ENCODE measurements around the gene SOX6.

The SOX6 gene

GRCh38 chr11:16337421-16338213 is 18.7 kb downstream of the SOX6 start:
- H3K27me3 Mint-ChIP-seq (ENCODE audit: low read depth) = no peaks in the 10 kb centered on the region
- no peak for TF ChIP-seq CTCF (IDR thresholded peaks at IDR 0.05; ENCODE audit: unreplicated experiment in 3 of 3)
- H3K27ac Mint-ChIP-seq = peak overlapping the region in 1 of 3 experiments; percentile 7
- no peak overlapping the region for H3K4me3 Mint-ChIP-seq
- peaks cover 23% of the 10 kb centered on the region for H3K4me1 Mint-ChIP-seq
- no peaks in the 10 kb centered on the region for H3K9me3 Mint-ChIP-seq
- H3K36me3 Mint-ChIP-seq (ENCODE audit: low read depth) = peaks cover 8% of the 10 kb centered on the region

DNA sequence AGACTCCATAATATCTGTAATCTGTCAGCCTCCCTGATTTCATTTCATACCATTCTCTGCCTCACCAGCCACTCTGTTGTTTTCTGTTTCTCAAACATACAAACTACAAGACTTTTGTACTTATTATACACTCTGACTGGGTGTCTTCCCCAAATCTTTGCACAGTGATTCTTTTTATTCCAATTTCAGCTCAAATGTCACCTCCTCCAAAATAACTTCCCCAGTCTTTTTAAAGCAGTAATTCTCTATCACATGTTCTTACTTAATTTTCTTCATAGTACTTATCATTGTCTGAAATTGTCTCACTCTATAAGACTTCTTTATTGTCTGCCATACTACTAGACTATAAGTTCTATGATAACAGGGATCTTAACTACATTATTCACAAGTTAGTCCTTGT is 19.6 kb downstream of the SOX6 start:
- peaks cover 8% of the 10 kb centered on the region for H3K36me3 Mint-ChIP-seq (ENCODE audit: low read depth)
- H3K4me1 Mint-ChIP-seq = peaks cover 23% of the 10 kb centered on the region
- no peak for TF ChIP-seq CTCF (IDR thresholded peaks at IDR 0.05; ENCODE audit: unreplicated experiment in 3 of 3)
- H3K9me3 Mint-ChIP-seq = no peaks in the 10 kb centered on the region
- no peak overlapping the region for H3K4me3 Mint-ChIP-seq
- H3K27ac Mint-ChIP-seq = peak overlapping the region in 2 of 3 experiments; percentile 4 to 48
- H3K27me3 Mint-ChIP-seq (ENCODE audit: low read depth) = no peaks in the 10 kb centered on the region

DNA sequence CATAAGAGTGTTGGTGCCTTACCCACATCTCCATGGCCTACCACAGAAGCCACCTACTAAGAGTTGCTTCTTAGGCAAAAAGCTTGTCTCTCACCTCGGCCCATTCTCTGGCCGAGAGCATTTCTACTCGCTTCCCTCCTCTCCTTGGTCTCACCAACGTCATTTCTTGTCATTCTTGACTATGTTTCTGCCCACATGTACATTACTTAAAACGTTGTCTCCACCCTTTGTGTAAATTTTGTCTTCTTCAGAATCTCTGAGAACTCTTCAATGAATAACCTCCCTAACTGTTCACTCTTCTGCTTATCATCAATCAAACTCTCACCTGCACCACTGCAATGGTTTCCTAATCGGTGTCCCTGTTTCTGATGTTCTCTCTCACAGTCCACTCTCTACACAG is 20.1 kb downstream of the SOX6 start:
- H3K36me3 Mint-ChIP-seq (ENCODE audit: low read depth) = peaks cover 8% of the 10 kb centered on the region
- TF ChIP-seq CTCF (IDR thresholded peaks at IDR 0.05; ENCODE audit: unreplicated experiment in 3 of 3) = no peak
- no peak overlapping the region for H3K4me3 Mint-ChIP-seq
- H3K4me1 Mint-ChIP-seq = peaks cover 23% of the 10 kb centered on the region
- peak overlapping the region in 2 of 3 experiments; percentile 4 to 48 for H3K27ac Mint-ChIP-seq
- H3K27me3 Mint-ChIP-seq (ENCODE audit: low read depth) = no peaks in the 10 kb centered on the region
- no peaks in the 10 kb centered on the region for H3K9me3 Mint-ChIP-seq

DNA sequence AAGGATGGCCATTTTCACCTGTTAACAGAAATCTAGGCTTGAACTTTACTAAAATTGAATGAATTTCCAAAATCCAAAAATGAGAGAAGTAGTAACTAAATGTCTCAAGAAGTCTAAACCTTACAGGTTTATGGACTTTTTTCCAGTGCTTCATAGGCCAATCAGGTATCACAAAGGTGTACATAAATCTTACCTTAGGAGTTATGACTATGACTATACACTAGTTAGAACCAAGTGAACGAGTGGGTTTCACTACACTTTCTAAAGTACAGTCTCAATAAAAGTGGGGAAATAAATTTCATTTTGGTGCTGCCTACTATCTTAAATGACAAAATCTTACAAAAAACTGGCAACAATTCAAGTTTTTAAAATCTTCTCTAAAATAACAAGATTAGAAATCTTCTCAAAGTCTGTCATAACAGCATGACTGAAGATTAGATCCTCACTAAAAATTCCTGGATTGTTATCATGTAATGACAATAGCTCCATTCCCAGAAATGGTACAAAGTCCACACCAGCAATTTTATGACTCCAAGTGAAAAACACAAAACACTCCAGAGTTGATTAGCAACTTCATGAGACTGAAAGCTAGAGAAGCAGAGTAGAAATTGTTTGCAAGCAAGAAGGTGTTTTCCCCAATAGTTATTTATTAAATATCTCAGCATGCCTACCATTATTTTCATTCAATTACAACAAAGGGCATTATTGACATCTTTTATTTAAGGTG is 20.9 kb downstream of the SOX6 start:
- TF ChIP-seq CTCF (IDR thresholded peaks at IDR 0.05; ENCODE audit: unreplicated experiment in 3 of 3) = no peak
- no peak overlapping the region for H3K4me3 Mint-ChIP-seq
- peaks cover 23% of the 10 kb centered on the region for H3K4me1 Mint-ChIP-seq
- peaks cover 5% of the 10 kb centered on the region for H3K36me3 Mint-ChIP-seq (ENCODE audit: low read depth)
- H3K27me3 Mint-ChIP-seq (ENCODE audit: low read depth) = no peaks in the 10 kb centered on the region
- peak overlapping the region in 1 of 3 experiments; percentile 43 for H3K27ac Mint-ChIP-seq
- no peaks in the 10 kb centered on the region for H3K9me3 Mint-ChIP-seq

- Mint-ChIP-seq H3K9me3 (peaks cover 4% of the 10 kb centered on the region), H3K4me1 (no peaks in the 10 kb centered on the region), H3K27me3 (ENCODE audit: low read depth) (no peaks in the 10 kb centered on the region), H3K4me3 (no peak overlapping the region), H3K36me3 (ENCODE audit: low read depth) (peaks cover 17% of the 10 kb centered on the region), H3K27ac (no peak overlapping the region)
- TF ChIP-seq CTCF (IDR thresholded peaks at IDR 0.05; ENCODE audit: unreplicated experiment in 3 of 3) = no peak
Measured at GRCh38 chr11:16326679-16327297, 29.6 kb downstream of the SOX6 start.
